Left lung (tissue), 10 donors: ENCODE results near the gene PKHD1. TPM values are rescaled to one million over a fixed set of nuclear protein-coding genes. Genes with fewer than 3 reads are reported as not detected.

Source experiments
- ATAC-seq: fragments of 200-7000 bp; cut with Tn5 transposase; one replicate; pipeline ENCODE4 v1.9.1; 2020; ENCODE audit warnings: moderate library complexity
- DNase-seq, 4 donors: peaks; one replicate each; pipeline ENCODE4 v3.0.0-alpha.2; 2013 to 2020
- H3K27ac ChIP-seq, 2 donors: fragments of 200-600 bp; sonication (generic) in 1 of 2; one replicate each; pipeline versions ENCODE4 v1.5.0 to v1.8.0; 2020 to 2021
- H3K27me3 ChIP-seq, 2 donors: fragments of 200-600 bp; sonication (generic) in 1 of 2; one replicate each; pipeline versions ENCODE4 v1.5.0 to v1.8.0; 2020 to 2021
- H3K36me3 ChIP-seq, 2 donors: fragments of 200-600 bp; sonication (generic) in 1 of 2; one replicate each; pipeline versions ENCODE4 v1.5.0 to v1.8.0; 2020 to 2021
- H3K4me1 ChIP-seq, 2 donors: fragments of 200-600 bp; one replicate each; pipeline ENCODE4 v1.8.0; 2021
- H3K4me3 ChIP-seq, 2 donors: fragments of 200-600 bp; sonication (generic) in 1 of 2; one replicate each; pipeline versions ENCODE4 v1.5.0 to v1.8.0; 2020 to 2021; ENCODE audit warnings: mild to moderate bottlenecking in 1 of 2
- H3K9me3 ChIP-seq, 2 donors: fragments of 200-600 bp; sonication (generic) in 1 of 2; one replicate each; pipeline versions ENCODE4 v1.5.0 to v1.8.0; 2020 to 2021
- CTCF ChIP-seq, 2 donors: fragments of 200-600 bp; sonication (generic) in 1 of 2; IDR thresholded peaks; one replicate each; pipeline versions ENCODE4 v1.5.0 to v1.8.0; 2021; ENCODE audit warnings: antibody characterized with exemption in 2 of 2
- intact Hi-C, 2 donors: fragments of 100-400 bp; cut with DNase I; formaldehyde crosslinking; loops; one replicate each; pipeline versions ENCODE4 v1.11.2 to v1.14.2; 2022
- polyA plus RNA-seq, 6 donors: library from polyadenylated mRNA; unstranded; fragments of 120-200 nt; gene quantifications; one replicate each; pipeline ENCODE4 v1.2.1, GENCODE V29; 2013; ENCODE audit not compliant: insufficient read length in 6 of 6
- total RNA-seq, 2 donors: library from RNA; stranded (reverse); fragmentation: NEBNext Ultra II Directional; extraction: Animal tissue kit (Norgen Biotek cat#: 25700); gene quantifications; one replicate each; pipeline ENCODE4 v1.2.1, GENCODE V29; 2021
- donor health status: DM: no; HTN: yes; CAD: no.
- donor health status: DM: no; HTN: no; CAD: no.

PKHD1 gene
- total and polyA plus RNA-seq, 8 donors: 0.29 to 7.9 (median 6.2) TPM

GRCh38 chr6:51788121-51788520, 299.3 kb downstream of the PKHD1 start:
- ATAC-seq (no peak), DNase-seq (no peak)
- Histone ChIP-seq H3K4me3 (no peak overlapping the region), H3K27ac (no peak overlapping the region), H3K27me3 (no peaks in the 10 kb centered on the region), H3K9me3 (no peaks in the 10 kb centered on the region), H3K36me3 (no peaks in the 10 kb centered on the region), H3K4me1 (no peaks in the 10 kb centered on the region)
- intact Hi-C loops: no loop called here
- no peak for TF ChIP-seq CTCF (IDR thresholded peaks at IDR 0.05)

- no peak for TF ChIP-seq CTCF (IDR thresholded peaks at IDR 0.05)
- Histone ChIP-seq H3K27ac (no peak overlapping the region), H3K9me3 (no peaks in the 10 kb centered on the region), H3K4me1 (no peaks in the 10 kb centered on the region), H3K36me3 (no peaks in the 10 kb centered on the region), H3K27me3 (no peaks in the 10 kb centered on the region), H3K4me3 (no peak overlapping the region)
- ATAC-seq: peak; percentile 85
- intact Hi-C loops: no loop called here
- DNase-seq: peak in 1 of 4 donors; percentile 1
Observed at GRCh38 chr6:51778666-51779065, 308.7 kb downstream of the PKHD1 start.

GRCh38 chr6:51777618-51778017, 309.8 kb downstream of the PKHD1 start:
- Histone ChIP-seq H3K27ac (no peak overlapping the region), H3K27me3 (no peaks in the 10 kb centered on the region), H3K36me3 (no peaks in the 10 kb centered on the region), H3K4me1 (no peaks in the 10 kb centered on the region), H3K9me3 (no peaks in the 10 kb centered on the region), H3K4me3 (no peak overlapping the region)
- ATAC-seq: no peak
- DNase-seq: no peak
- intact Hi-C loops: no loop called here
- no peak for TF ChIP-seq CTCF (IDR thresholded peaks at IDR 0.05)

GRCh38 chr6:51775942-51776860, 311.2 kb downstream of the PKHD1 start:
- Histone ChIP-seq H3K27me3 (no peaks in the 10 kb centered on the region), H3K9me3 (no peaks in the 10 kb centered on the region), H3K4me3 (no peak overlapping the region), H3K27ac (no peak overlapping the region), H3K36me3 (no peaks in the 10 kb centered on the region), H3K4me1 (no peaks in the 10 kb centered on the region)
- intact Hi-C loops: no loop called here
- ATAC-seq (no peak), DNase-seq (no peak)
- TF ChIP-seq CTCF (IDR thresholded peaks at IDR 0.05): no peak

- Histone ChIP-seq H3K4me3 (no peak overlapping the region), H3K4me1 (no peaks in the 10 kb centered on the region), H3K36me3 (no peaks in the 10 kb centered on the region), H3K9me3 (peaks cover 0 to 6% of the 10 kb centered on the region in 2 donors), H3K27ac (no peak overlapping the region), H3K27me3 (no peaks in the 10 kb centered on the region)
- intact Hi-C loops: no loop called here
- no peak for DNase-seq
- ATAC-seq: no peak
- TF ChIP-seq CTCF (IDR thresholded peaks at IDR 0.05): no peak
Observed at GRCh38 chr6:51768087-51768486, 319.3 kb downstream of the PKHD1 start.
